K562 (cell line): ENCODE results near the gene NRIP2. TPM values are rescaled to one million over a fixed set of nuclear protein-coding genes. Genes with fewer than 3 reads are reported as not detected.

Experiments
- ATAC-seq: fragments of 200-7000 bp; cut with Tn5 transposase; 3 replicates; pipeline ENCODE4 v1.9.1; 2020; ENCODE audit warnings: moderate library complexity
- BruUV-seq: library from RNA; stranded (reverse); fragments of 400-500 nt; replicated peaks from 2 replicates; lab custom pipeline; 2021; lab: Mats Ljungman, UMichigan
- CTCF ChIA-PET: fragments of 300-600 bp; formaldehyde crosslinking; extraction: SDS; loops from one replicate; lab custom pipeline; 2021; ENCODE audit warnings: low intra/inter-chr PET ratio; lab: Yijun Ruan, JAX
- POLR2A ChIA-PET: fragments of 300-600, 350-650 bp; sonication (Branson Sonifier 250); formaldehyde crosslinking; extraction: SDS; loops from one replicate; lab custom pipeline; 2021; ENCODE audit warnings: antibody characterized with exemption, inconsistent platforms; lab: Yijun Ruan, JAX
- DNase-seq, 4 experiments: peaks; one replicate each; pipeline versions ENCODE4 v3.0.0 to v3.0.0-alpha.2; 2011 to 2018; ENCODE audit warnings: low spot score in 3 of 4, mixed read lengths in 3 of 4; ENCODE audit errors: extremely low read depth in 1 of 4
- FAIRE-seq: peaks from 2 replicates; lab custom pipeline; 2011; peaks lifted over from hg19 to GRCh38; lab: Jason Lieb, UNC
- H2AFZ ChIP-seq: 2 replicates; pipeline ENCODE4 v1.6.0; 2011; ENCODE audit warnings: low read depth, low read length, control low read depth, inconsistent platforms
- H3K27ac ChIP-seq: fragments of 200-600 bp; 3 replicates; pipeline ENCODE4 v1.8.0; 2011; ENCODE audit warnings: low read depth, mild to moderate bottlenecking, control low read depth, inconsistent platforms, low read length, moderate library complexity, mixed read lengths; ENCODE audit errors: extremely low read depth
- H3K27me3 ChIP-seq, 2 experiments: fragments of 300-600 bp in 1 of 2; 2 replicates in 1 of 2; 3 replicates in 1 of 2; pipeline versions ENCODE4 v1.6.0 to v1.8.0; 2011; ENCODE audit warnings: inconsistent platforms in 2 of 2, low read length in 2 of 2, mild to moderate bottlenecking in 1 of 2, mixed read lengths in 1 of 2, moderate library complexity in 1 of 2; ENCODE audit not compliant: control insufficient read depth in 2 of 2, insufficient read depth in 2 of 2
- H3K36me3 ChIP-seq: fragments of 300-600 bp; 3 replicates; pipeline ENCODE4 v1.8.0; 2011; ENCODE audit warnings: mild to moderate bottlenecking, low read length, inconsistent platforms; ENCODE audit not compliant: control insufficient read depth, insufficient read depth
- H3K4me1 ChIP-seq, 2 experiments: fragments of 200-600 bp in 1 of 2; replicated peaks in 1 of 2; 2 replicates in 1 of 2; 3 replicates in 1 of 2; pipeline versions ENCODE4 v1.5.1 to v1.8.0; 2011; ENCODE audit warnings: inconsistent platforms in 2 of 2, low read length in 2 of 2, mild to moderate bottlenecking in 1 of 2, mixed read lengths in 1 of 2, moderate library complexity in 1 of 2; ENCODE audit not compliant: control insufficient read depth in 2 of 2, insufficient read depth in 2 of 2
- H3K4me2 ChIP-seq: 2 replicates; pipeline ENCODE4 v1.6.1; 2011; ENCODE audit warnings: low read length, control low read depth, inconsistent platforms, mixed read lengths; ENCODE audit not compliant: insufficient read depth
- H3K4me3 ChIP-seq: fragments of 200-600 bp; sonication (generic), shearing (Covaris generic); 2 replicates; pipeline ENCODE4 v1.5.1; 2016; ENCODE audit warnings: control low read depth, inconsistent platforms
- H3K79me2 ChIP-seq: fragments of 200-600 bp; 3 replicates; pipeline ENCODE4 v1.8.0; 2011; ENCODE audit warnings: low read length, inconsistent platforms; ENCODE audit not compliant: control insufficient read depth, insufficient read depth
- H3K9ac ChIP-seq, 2 experiments: 2 replicates each; pipeline versions ENCODE4 v1.6.0 to v1.6.1; 2011; ENCODE audit warnings: low read depth in 2 of 2, low read length in 2 of 2, control low read depth in 1 of 2, inconsistent platforms in 1 of 2, mild to moderate bottlenecking in 1 of 2, mixed read lengths in 1 of 2; ENCODE audit not compliant: insufficient read depth in 1 of 2
- H3K9me1 ChIP-seq: one replicate; pipeline ENCODE4 v1.6.0; 2011; ENCODE audit warnings: inconsistent platforms, mild to moderate bottlenecking, low read length, moderate library complexity; ENCODE audit not compliant: control insufficient read depth, insufficient read depth
- H3K9me3 ChIP-seq: replicated peaks from 2 replicates; pipeline ENCODE4 v1.5.1; 2011; ENCODE audit warnings: low read depth, low read length, inconsistent platforms; ENCODE audit not compliant: control insufficient read depth, insufficient read depth
- H4K20me1 ChIP-seq: replicated peaks from 2 replicates; pipeline ENCODE4 v1.6.1; 2011; ENCODE audit warnings: low read length, inconsistent platforms, mixed read lengths; ENCODE audit not compliant: control insufficient read depth, insufficient read depth
- BHLHE40 ChIP-seq: IDR thresholded peaks from 2 replicates; pipeline ENCODE4 v1.6.1; 2011; ENCODE audit warnings: low read length, improper control_type of control experiment
- BRD4 ChIP-seq: fragments of 200-600 bp; sonication (generic); IDR thresholded peaks from 2 replicates; pipeline ENCODE4 v1.6.1; 2017; ENCODE audit warnings: inconsistent platforms
- FOXK1 ChIP-seq: sonication (generic); formaldehyde crosslinking; IDR thresholded peaks from 2 replicates; pipeline ENCODE4 v1.8.0; 2022; ENCODE audit warnings: missing genetic modification reagents, mild to moderate bottlenecking, borderline replicate concordance
- GTF2A2 ChIP-seq: IDR thresholded peaks from 2 replicates; pipeline ENCODE4 v1.6.1; 2016; ENCODE audit warnings: mild to moderate bottlenecking, missing genetic modification characterization, missing compliant biosample characterization
- NRF1 ChIP-seq, 2 experiments: fragments of 450-650 bp; IDR thresholded peaks in 1 of 2; conservative IDR thresholded peaks in 1 of 2; 2 replicates each; pipeline ENCODE4 v1.6.1; 2014; ENCODE audit warnings: mild to moderate bottlenecking in 2 of 2
- PHB2 ChIP-seq: fragments of 450-650 bp; IDR thresholded peaks from 2 replicates; pipeline ENCODE4 v1.6.1; 2017; ENCODE audit warnings: low read depth
- SAP30 ChIP-seq: fragments of 200-600 bp; sonication (generic); IDR thresholded peaks from 2 replicates; pipeline ENCODE4 v1.6.1; 2012; ENCODE audit warnings: borderline replicate concordance, low read depth, mild to moderate bottlenecking, moderate library complexity, low read length, control low read depth, inconsistent platforms; ENCODE audit not compliant: insufficient read depth, poor library complexity, severe bottlenecking
- SP1 ChIP-seq: sonication (generic); formaldehyde crosslinking; IDR thresholded peaks from 2 replicates; pipeline ENCODE4 v1.8.1; 2022; ENCODE audit warnings: mild to moderate bottlenecking, missing genetic modification reagents
- TSC22D4 ChIP-seq: fragments of 450-650 bp; IDR thresholded peaks from 2 replicates; pipeline ENCODE4 v1.6.1; 2016; ENCODE audit warnings: missing genetic modification characterization, missing biosample characterization, control low read depth
- XRCC4 ChIP-seq: IDR thresholded peaks from one replicate; pipeline ENCODE4 v1.6.1; 2011; ENCODE audit not compliant: insufficient read depth, insufficient read length; ENCODE audit errors: extremely low read depth
- ZC3H4 ChIP-seq: sonication (generic); formaldehyde crosslinking; IDR thresholded peaks from 2 replicates; pipeline ENCODE4 v1.9.0; 2021; ENCODE audit warnings: missing genetic modification reagents, borderline replicate concordance
- ZNF232 ChIP-seq: sonication (generic); formaldehyde crosslinking; IDR thresholded peaks from 2 replicates; pipeline ENCODE4 v1.8.0; 2022; ENCODE audit warnings: mild to moderate bottlenecking, missing genetic modification reagents
- ZNF695 ChIP-seq: fragments of 450-650 bp; formaldehyde crosslinking; IDR thresholded peaks from 2 replicates; pipeline ENCODE4 v1.4.0; 2020; ENCODE audit warnings: mild to moderate bottlenecking, moderate library complexity
- WGBS: fragments of 100-300 bp; shearing (Covaris generic); methylation state at CpG from one replicate; pipeline ENCODE4 v1.1.6; 2016; ENCODE audit warnings: low coverage, mixed read lengths; ENCODE audit not compliant: insufficient coverage; ENCODE audit errors: missing lambda C conversion rate; 5-methylcytosine and 5-hydroxymethylcytosine counted together
- in situ Hi-C: fragments of 300-500 bp; cut with MboI; formaldehyde crosslinking; loops from 4 replicates; pipeline ENCODE4 v1.15.0; 2018; ENCODE audit warnings: inconsistent platforms, mixed read lengths
- intact Hi-C: fragments of 100-400 bp; cut with micrococcal nuclease; formaldehyde crosslinking; loops from 2 replicates; pipeline ENCODE4 v1.14.2; 2022
- polyA plus RNA-seq, 8 experiments: library from polyadenylated mRNA; depleted of rRNA in 4 of 8; stranded (reverse) in 5 of 8; unstranded in 3 of 8; fragments of >200 nt; fragmentation: Nextera tagmentation in 2 of 8; fragmentation: Illumina TruSeq in 1 of 8; extraction: Ambion mirVana in 2 of 8; extraction: Trizol in 1 of 8; gene quantifications; 2 replicates each; pipeline versions ENCODE4 v1.2.1 to v1.2.3, GENCODE V29; 2011 to 2014; ENCODE audit warnings: inconsistent platforms in 1 of 8, missing spikeins in 1 of 8
- total RNA-seq, 7 experiments: library from RNA; depleted of rRNA in 6 of 7; stranded (reverse); fragments of >200 nt in 6 of 7; fragmentation: Illumina TruSeq in 2 of 7; extraction: Trizol in 2 of 7; gene quantifications; 2 replicates each; pipeline versions ENCODE4 v1.2.1 to v1.2.3, GENCODE V29; 2011 to 2021; ENCODE audit warnings: low replicate concordance in 1 of 7
- TF ChIP-seq, protein P1 (sequence below): fragments of 450-650 bp; IDR thresholded peaks from 2 replicates; pipeline ENCODE4 v1.6.1; 2016; ENCODE audit warnings: missing biosample characterization, missing genetic modification characterization
- TF ChIP-seq, protein P2 (sequence below), 2 experiments: fragments of 450-650 bp in 1 of 2; sonication (generic) in 1 of 2; formaldehyde crosslinking in 1 of 2; IDR thresholded peaks in 1 of 2; conservative IDR thresholded peaks in 1 of 2; 2 replicates each; pipeline versions ENCODE4 v1.6.1 to v1.8.1; 2016 to 2023; ENCODE audit warnings: mild to moderate bottlenecking in 2 of 2, moderate library complexity in 2 of 2, inconsistent platforms in 1 of 2, missing genetic modification reagents in 1 of 2
- TF ChIP-seq, protein P3 (sequence below): sonication (generic); formaldehyde crosslinking; IDR thresholded peaks from 2 replicates; pipeline ENCODE4 v1.8.0; 2022; ENCODE audit warnings: mild to moderate bottlenecking, missing genetic modification reagents, borderline replicate concordance

NRIP2 gene
- total and polyA plus RNA-seq, 9 of the 15 experiments (the other 6 are each of a cell fraction or from before 2014, with no cell fraction given): 0.07 to 0.10 TPM; not detected in 7

DNA sequence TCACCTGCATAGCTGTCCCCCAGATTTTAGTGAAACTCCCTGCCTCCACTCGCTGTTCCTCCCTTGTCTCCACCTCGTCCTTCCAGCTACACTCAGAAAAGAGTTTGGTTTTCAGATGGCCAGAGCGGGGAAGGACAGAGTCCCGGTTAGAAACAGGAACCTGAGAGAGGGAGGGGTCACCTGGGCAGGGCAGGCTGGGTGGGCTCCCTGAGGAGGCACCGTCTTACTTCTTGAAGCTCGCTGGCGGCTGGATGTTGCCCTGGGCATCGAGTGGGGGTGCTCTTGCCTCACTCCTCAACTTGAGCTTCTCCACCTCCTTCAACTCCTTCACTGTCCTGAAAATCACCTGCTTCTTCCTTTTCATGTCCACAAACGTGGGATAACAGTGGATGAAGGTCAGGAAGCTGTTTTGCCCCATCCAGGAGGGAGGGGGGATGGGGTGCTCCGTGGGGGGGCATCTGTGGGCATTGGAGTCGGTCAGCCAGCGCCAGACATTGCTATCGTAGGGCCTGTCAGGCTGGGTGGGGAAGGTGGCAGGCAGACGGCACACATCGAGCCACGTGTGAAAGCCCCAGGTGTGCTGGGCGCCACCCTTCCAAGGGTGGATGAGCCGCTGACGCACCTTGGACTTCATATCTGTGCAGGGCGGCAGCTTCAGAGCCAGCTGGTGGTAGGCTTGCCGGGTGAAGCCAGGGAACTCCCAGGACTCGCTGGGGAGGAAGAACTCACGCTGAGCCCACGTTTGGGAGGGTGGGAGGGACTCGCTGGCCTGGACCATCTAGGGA, 20.0 kb upstream of the NRIP2 start:
- Histone ChIP-seq H3K27ac (no peak overlapping the region), H3K79me2 (no peaks in the 10 kb centered on the region), H3K9me1 (no peaks in the 10 kb centered on the region), H3K27me3 (no peaks in the 10 kb centered on the region), H3K4me2 (no peak overlapping the region), H3K36me3 (peaks cover 22% of the 10 kb centered on the region; the same call in 1 of the 3 replicates), H3K9me3 (no peaks in the 10 kb centered on the region), H3K4me3 (no peak overlapping the region), H2AFZ (no peak overlapping the region), H3K9ac (no peak overlapping the region), H3K4me1 (peaks cover 0 to 4% of the 10 kb centered on the region in 2 experiments; a peak in 1 of 5 replicates), H4K20me1 (no peaks in the 10 kb centered on the region)
- in situ Hi-C loops: no loop called here
- no TSS peak for BruUV-seq
- no peak for DNase-seq
- intact Hi-C loops: no loop called here
- ChIA-PET POLR2A (interaction anchor here (0.6 to 0.8 kb wide), 4 partner anchors 10 to 191 kb away, joined by 3 to 4 read pairs (median 3); partner anchors contain the start of genes FOXM1 and RHNO1), CTCF (no interaction called here)
- ATAC-seq: no peak
- FAIRE-seq: no peak
- 61% methylated on average over 9 of the region's 25 CpGs for WGBS
- TF ChIP-seq GTF2A2 (tag) (no peak), SP1 (no peak), XRCC4 (no peak), ZNF695 (no peak), TSC22D4 (tag) (no peak), FOXK1 (no peak), SAP30 (no peak), NRF1 (conservative IDR thresholded peaks at IDR 0.05 in 1 of 2, IDR thresholded peaks at IDR 0.05 in 1 of 2) (no peak), ZNF232 (CRISPR knock-in tag) (no peak), PHB2 (no peak), ZC3H4 (CRISPR knock-in tag) (no peak), BHLHE40 (no peak), BRD4 (no peak)
- TF ChIP-seq, protein P1, sequence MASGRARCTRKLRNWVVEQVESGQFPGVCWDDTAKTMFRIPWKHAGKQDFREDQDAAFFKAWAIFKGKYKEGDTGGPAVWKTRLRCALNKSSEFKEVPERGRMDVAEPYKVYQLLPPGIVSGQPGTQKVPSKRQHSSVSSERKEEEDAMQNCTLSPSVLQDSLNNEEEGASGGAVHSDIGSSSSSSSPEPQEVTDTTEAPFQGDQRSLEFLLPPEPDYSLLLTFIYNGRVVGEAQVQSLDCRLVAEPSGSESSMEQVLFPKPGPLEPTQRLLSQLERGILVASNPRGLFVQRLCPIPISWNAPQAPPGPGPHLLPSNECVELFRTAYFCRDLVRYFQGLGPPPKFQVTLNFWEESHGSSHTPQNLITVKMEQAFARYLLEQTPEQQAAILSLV (tag): no peak
- TF ChIP-seq, protein P2, sequence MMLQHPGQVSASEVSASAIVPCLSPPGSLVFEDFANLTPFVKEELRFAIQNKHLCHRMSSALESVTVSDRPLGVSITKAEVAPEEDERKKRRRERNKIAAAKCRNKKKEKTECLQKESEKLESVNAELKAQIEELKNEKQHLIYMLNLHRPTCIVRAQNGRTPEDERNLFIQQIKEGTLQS (IDR thresholded peaks at IDR 0.05): no peak
- TF ChIP-seq, protein P2 (CRISPR knock-in tag; conservative IDR thresholded peaks at IDR 0.05): no peak
- TF ChIP-seq, protein P3, sequence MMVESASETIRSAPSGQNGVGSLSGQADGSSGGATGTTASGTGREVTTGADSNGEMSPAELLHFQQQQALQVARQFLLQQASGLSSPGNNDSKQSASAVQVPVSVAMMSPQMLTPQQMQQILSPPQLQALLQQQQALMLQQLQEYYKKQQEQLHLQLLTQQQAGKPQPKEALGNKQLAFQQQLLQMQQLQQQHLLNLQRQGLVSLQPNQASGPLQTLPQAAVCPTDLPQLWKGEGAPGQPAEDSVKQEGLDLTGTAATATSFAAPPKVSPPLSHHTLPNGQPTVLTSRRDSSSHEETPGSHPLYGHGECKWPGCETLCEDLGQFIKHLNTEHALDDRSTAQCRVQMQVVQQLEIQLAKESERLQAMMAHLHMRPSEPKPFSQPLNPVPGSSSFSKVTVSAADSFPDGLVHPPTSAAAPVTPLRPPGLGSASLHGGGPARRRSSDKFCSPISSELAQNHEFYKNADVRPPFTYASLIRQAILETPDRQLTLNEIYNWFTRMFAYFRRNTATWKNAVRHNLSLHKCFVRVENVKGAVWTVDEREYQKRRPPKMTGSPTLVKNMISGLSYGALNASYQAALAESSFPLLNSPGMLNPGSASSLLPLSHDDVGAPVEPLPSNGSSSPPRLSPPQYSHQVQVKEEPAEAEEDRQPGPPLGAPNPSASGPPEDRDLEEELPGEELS (CRISPR knock-in tag): no peak
